Thyroid gland (tissue), 4 donors: ENCODE data around the gene THOC1.

Experiments used
- POLR2A ChIP-seq, 2 donors: fragments of 450-650 bp; IDR thresholded peaks; one replicate each; pipeline ENCODE4 v1.6.1; 2017; ENCODE audit warnings: antibody characterized with exemption in 2 of 2, mild to moderate bottlenecking in 2 of 2, moderate library complexity in 1 of 2
- TF ChIP-seq, protein P1 (sequence below), 6 experiments: fragments of 200-600 bp in 3 of 6; fragments of 450-650 bp in 3 of 6; sonication (generic) in 3 of 6; IDR thresholded peaks; one replicate each; pipeline ENCODE4 v1.5.1; 2016 to 2019; ENCODE audit warnings: antibody characterized with exemption in 6 of 6, mild to moderate bottlenecking in 2 of 6, inconsistent platforms in 1 of 6, moderate library complexity in 1 of 6

- TF ChIP-seq, protein P1, sequence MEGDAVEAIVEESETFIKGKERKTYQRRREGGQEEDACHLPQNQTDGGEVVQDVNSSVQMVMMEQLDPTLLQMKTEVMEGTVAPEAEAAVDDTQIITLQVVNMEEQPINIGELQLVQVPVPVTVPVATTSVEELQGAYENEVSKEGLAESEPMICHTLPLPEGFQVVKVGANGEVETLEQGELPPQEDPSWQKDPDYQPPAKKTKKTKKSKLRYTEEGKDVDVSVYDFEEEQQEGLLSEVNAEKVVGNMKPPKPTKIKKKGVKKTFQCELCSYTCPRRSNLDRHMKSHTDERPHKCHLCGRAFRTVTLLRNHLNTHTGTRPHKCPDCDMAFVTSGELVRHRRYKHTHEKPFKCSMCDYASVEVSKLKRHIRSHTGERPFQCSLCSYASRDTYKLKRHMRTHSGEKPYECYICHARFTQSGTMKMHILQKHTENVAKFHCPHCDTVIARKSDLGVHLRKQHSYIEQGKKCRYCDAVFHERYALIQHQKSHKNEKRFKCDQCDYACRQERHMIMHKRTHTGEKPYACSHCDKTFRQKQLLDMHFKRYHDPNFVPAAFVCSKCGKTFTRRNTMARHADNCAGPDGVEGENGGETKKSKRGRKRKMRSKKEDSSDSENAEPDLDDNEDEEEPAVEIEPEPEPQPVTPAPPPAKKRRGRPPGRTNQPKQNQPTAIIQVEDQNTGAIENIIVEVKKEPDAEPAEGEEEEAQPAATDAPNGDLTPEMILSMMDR (IDR thresholded peaks at IDR 0.05): no peak
- no peak for TF ChIP-seq POLR2A (IDR thresholded peaks at IDR 0.05)
Observed at GRCh38 chr18:293536-293935, 25.7 kb upstream of the THOC1 start.
